GM19324 (cell line): ENCODE data around the gene ATP4B.
"Not testable (repeated sequence)": the region's sequence is repeated elsewhere in the genome, so short reads cannot be mapped to it uniquely, and the experiment has no call there.

Experiments
- ATAC-seq: cut with Tn5 transposase; IDR thresholded peaks from one replicate; pipeline ENCODE4 v1.9.1; 2021; ENCODE audit warnings: mild to moderate bottlenecking, moderate library complexity; ENCODE audit not compliant: unreplicated experiment, low FRiP score

Gene ATP4B

GRCh38 chr13:113627136-113627535 lies 30.9 kb downstream of the ATP4B start:
- ATAC-seq = no peak

GRCh38 chr13:113625965-113626721 lies 31.9 kb downstream of the ATP4B start:
- ATAC-seq = no peak

- not testable (repeated sequence) for ATAC-seq
These were observed 33.2 kb downstream of the ATP4B start for GRCh38 chr13:113624640-113625304.

GRCh38 chr13:113624235-113624587 lies 33.8 kb downstream of the ATP4B start:
- no peak for ATAC-seq

- ATAC-seq = no peak
These were observed 34.3 kb downstream of the ATP4B start for GRCh38 chr13:113623491-113624234.

GRCh38 chr13:113622791-113623490 lies 35.1 kb downstream of the ATP4B start:
- no peak for ATAC-seq

- ATAC-seq = not testable (repeated sequence)
These were observed 35.9 kb downstream of the ATP4B start for GRCh38 chr13:113621986-113622550.

- ATAC-seq = not testable (repeated sequence)
These were observed 36.5 kb downstream of the ATP4B start for GRCh38 chr13:113621498-113621897.

GRCh38 chr13:113621046-113621445 lies 37.0 kb downstream of the ATP4B start:
- no peak for ATAC-seq

GRCh38 chr13:113620036-113620796 lies 37.8 kb downstream of the ATP4B start:
- ATAC-seq = no peak

- no peak for ATAC-seq
These were observed 39.5 kb downstream of the ATP4B start for GRCh38 chr13:113618455-113618854.

- no peak for ATAC-seq
These were observed 40.0 kb downstream of the ATP4B start for GRCh38 chr13:113617961-113618360.

GRCh38 chr13:113616991-113617749 lies 40.8 kb downstream of the ATP4B start:
- ATAC-seq = no peak

- no peak for ATAC-seq
These were observed 41.6 kb downstream of the ATP4B start for GRCh38 chr13:113616281-113616906.

- no peak for ATAC-seq
These were observed 44.1 kb downstream of the ATP4B start for GRCh38 chr13:113613789-113614379.

- ATAC-seq = no peak
These were observed 45.4 kb downstream of the ATP4B start for GRCh38 chr13:113612607-113613006.

- no peak for ATAC-seq
These were observed 46.0 kb downstream of the ATP4B start for GRCh38 chr13:113611996-113612395.

- no peak for ATAC-seq
These were observed 47.7 kb downstream of the ATP4B start for GRCh38 chr13:113610266-113610665.
